SH-SY5Y (cell line): ENCODE results near the gene TSHR.

Experiments used
- GATA2 ChIP-seq: IDR thresholded peaks from 2 replicates; pipeline ENCODE4 v1.6.1; 2011; ENCODE audit warnings: mild to moderate bottlenecking, low read depth, low read length
- GATA3 ChIP-seq: IDR thresholded peaks from 2 replicates; pipeline ENCODE4 v1.6.1; 2011; ENCODE audit warnings: low read depth, mild to moderate bottlenecking, low read length, moderate library complexity

DNA sequence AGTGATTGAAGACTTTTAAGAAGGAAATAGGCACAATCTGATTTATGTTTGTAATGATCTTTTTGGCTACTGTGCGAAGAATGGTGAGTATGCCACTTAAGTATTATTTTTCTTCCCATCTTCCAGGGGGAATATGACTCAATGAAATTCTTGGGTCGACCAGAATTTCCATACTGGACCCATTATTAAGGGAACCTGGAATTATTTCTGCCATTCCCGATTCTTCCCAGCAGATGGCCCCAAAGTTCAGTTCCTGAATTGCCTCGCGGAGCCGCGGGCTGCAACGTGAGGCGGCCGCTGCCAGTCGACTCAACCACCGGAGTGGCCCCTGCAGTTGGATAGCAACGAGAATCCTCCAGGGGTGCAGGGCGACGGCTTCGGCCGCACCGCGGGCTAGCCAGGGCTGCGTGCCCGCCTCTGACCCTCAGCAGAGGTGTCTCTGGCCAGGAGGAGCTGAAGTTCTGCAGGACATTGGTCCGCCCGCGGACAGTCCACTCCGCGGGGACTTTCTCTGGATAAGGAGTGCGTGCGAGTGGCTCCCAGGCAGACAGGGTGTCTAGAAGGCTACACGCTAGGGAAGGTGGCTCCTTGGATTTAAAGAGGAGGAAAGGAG, 628 bp upstream of the TSHR start:
- no peak for TF ChIP-seq GATA3
- no peak for TF ChIP-seq GATA2
